Hematopoietic multipotent progenitor cell treated with erythropoietin and hydrocortisone succinate and interleukin-3 and kit ligand, for 4 days (in vitro differentiated cells): ENCODE measurements around the gene PTPN5.
A peak's percentile ranks its signal among the peaks of the same experiment; 100 is the strongest.
"Not testable (repeated sequence)": the region's sequence is repeated elsewhere in the genome, so short reads cannot be mapped to it uniquely, and the experiment has no call there.

ENCODE experiments used
- DNase-seq: peaks from one replicate; pipeline ENCODE4 v3.0.0-alpha.2; 2015

Gene PTPN5

GRCh38 chr11:18706330-18707243 is 85.0 kb downstream of the PTPN5 start:
- DNase-seq: peak; percentile 42

GRCh38 chr11:18705651-18706281 is 85.8 kb downstream of the PTPN5 start:
- DNase-seq: peak; percentile 37

GRCh38 chr11:18704698-18705097 is 86.9 kb downstream of the PTPN5 start:
- DNase-seq: no peak

- DNase-seq: no peak
These were observed 87.5 kb downstream of the PTPN5 start for GRCh38 chr11:18704045-18704645.

DNA sequence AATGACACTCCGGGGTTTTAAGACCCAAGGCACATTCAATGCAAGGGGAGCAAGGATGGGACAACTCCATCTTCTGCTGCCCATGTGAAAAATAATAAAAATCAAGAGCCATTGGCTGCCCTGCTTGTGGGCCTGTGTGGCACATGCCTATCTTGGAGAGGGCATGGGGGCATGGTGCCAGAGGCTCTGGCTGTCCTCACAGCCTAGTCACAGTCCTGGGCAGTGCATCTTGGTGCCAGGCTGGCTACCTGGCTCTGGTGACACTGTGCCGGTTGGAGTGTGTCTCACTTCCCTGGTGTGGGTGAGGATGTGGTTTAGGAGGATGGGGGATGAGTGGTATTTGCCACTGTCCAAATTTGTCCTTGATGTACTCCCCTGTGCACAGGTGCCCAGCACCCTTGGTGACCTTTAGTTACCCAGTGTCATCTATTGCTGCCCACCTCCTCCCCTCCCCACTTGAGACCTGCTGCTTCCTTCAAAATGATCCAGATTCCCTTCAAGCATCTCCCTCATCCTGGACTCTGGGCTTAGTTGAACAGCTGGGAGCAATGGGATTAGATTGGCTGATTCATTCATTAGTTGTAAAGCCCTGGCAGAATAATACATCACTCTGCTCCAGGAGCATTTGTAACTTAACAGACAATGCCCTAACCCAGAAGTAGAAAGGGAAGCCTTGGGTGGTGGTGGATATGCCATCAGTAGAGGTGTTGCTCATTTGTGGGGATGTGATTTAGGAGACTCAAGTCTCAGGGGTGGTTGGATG is 88.4 kb downstream of the PTPN5 start:
- DNase-seq: no peak

DNA sequence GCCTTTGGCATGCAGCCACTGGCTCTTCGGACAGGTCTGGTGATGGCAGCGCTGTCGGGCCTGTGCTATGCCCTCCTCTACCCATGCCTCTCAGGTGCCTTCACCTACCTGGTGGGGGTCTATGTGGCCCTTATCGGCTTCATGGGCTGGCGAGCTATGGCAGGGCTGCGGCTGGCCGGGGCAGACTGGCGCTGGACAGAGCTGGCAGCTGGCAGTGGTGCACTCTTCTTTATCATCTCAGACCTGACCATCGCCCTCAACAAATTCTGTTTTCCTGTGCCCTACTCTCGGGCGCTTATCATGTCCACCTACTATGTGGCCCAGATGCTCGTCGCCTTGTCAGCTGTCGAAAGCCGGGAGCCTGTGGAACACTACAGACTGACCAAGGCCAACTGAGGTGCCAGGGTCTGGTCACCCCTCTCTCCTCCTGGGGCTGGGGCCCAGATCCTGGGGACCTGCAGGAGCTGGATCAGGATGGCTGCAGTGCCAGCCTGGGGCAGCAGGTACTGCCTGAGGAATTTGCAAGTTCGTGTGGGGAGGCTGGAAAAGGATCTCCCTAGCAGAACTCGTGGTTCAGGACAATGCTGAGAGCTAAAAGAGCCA is 89.9 kb downstream of the PTPN5 start:
- no peak for DNase-seq

GRCh38 chr11:18700872-18701271 is 90.7 kb downstream of the PTPN5 start:
- no peak for DNase-seq

DNA sequence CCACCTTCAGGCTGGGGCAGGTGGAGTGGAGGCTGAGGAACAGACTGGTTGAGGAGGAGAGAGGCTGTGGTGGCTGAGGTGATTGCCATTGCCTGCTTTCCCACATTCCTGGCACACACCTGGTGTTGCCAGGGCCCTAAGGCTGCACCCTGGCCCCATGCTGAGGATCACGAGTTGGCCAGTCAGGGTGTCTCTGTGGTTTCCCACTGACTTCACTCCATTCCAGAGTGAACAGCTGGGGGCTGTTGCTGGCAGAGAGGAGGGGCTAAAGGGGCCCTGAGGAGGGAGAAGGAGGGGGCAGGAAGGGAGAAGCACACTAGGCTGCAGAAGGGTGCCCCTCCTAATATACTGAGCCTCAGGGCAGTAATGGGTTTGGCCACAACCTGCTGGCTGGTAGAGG is 91.2 kb downstream of the PTPN5 start:
- no peak for DNase-seq

DNA sequence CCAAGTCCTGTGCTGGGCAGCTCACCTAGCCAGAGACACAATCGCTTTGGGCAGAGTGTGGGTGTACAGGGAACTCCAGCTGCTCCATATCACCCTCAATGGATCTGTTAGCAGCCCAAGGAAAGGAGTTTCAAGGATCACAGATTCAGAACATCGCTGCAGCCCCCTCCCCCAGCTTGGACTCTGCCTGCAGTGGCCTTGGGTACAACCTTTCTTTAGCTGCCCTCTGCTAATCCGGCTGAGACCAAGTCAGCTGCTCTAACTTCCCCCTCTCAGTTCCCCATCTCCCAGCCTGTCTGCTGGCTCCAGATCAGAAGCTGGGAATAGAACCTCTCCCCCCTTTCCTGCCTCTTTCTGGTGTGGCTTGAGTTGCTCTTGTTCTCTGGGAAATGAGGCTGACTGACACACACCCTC is 91.7 kb downstream of the PTPN5 start:
- DNase-seq: no peak

DNA sequence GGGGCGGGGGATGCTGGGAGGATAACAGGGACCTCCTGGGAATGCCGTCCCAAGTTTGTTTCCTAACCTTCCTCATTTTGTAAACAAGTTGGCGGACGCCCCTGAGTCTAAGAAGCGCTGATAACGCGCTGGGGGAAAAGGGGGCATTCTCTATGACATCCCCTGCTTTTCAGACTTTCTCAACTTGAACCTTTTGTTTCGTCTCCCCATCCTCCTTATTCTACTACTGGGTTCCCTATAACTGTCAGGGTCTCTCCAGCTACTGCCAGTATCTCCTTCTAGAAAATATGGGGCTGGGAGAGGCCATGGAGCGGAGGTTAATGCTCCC is 92.4 kb downstream of the PTPN5 start:
- no peak for DNase-seq

- peak; percentile 92 for DNase-seq
These were observed 93.0 kb downstream of the PTPN5 start, which contains the start of gene TMEM86A for GRCh38 chr11:18698341-18699268. TMEM86A (plus strand) TSS chr11:18698779; CDS start chr11:18698887, 108 bp downstream.

DNA sequence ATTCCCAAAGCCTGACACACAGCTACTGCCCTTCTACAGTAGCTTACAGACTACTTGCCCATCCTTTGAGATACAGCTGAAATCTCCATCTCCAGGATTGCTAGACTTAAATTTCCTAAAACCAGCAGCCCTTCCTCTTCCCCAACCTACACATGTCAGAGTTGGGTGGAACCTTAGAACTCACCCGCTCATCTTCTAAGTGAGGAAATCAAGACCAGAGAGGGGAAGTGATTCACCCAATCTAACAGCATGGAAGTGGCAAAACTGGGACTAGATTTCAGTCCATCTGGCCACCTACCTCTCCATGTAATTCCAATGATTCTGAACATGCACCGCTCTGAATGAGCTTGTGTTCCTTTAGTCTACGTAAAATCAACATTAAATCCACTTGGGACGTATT is 94.0 kb downstream of the PTPN5 start:
- no peak for DNase-seq

GRCh38 chr11:18696638-18697225 is 94.9 kb downstream of the PTPN5 start:
- DNase-seq: no peak

DNA sequence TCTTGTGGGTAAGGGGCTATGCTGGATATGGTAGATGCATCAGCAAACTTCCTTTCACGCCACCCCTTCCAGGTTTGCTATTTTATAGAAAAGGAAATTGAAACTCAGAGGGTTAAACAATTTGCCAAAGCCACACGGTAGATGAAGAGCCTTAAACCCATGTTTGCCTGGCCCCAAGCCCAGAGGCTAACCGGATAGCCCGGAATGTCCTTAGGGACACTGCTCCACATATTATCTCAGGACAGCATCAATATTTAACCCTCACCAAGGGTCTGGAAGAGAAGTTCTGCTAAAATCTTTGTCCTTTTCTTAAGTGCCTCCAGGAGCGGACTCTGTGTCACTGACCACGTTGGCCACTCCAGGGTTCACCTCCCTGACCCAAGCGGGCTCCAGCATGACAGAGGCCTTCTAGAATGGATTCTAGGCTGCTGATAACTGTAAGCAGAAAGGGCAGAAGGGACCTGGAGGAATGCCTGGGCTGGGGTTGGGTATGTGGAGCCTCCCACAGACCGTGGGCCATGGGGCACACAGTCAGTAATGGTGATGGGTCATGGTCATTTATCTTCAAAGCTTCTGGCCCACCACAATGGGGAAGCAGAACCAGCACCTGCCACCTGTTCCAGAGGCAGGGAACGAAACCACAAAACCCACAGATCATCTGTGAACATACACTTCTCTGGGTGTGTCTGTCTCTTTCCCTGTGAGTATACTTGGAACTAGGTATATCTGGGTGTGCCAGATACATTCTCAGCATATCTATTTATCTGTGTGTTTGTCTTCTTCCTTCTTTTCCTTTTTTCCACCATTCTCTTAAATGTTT is 98.4 kb downstream of the PTPN5 start:
- DNase-seq: peak; percentile 59

- not testable (repeated sequence) for DNase-seq
These were observed 100.0 kb downstream of the PTPN5 start for GRCh38 chr11:18691467-18692140.

GRCh38 chr11:18684267-18684666 is 107.3 kb downstream of the PTPN5 start:
- DNase-seq: no peak

- DNase-seq: no peak
These were observed 109.1 kb downstream of the PTPN5 start for GRCh38 chr11:18682466-18682865.

GRCh38 chr11:18681949-18682348 is 109.6 kb downstream of the PTPN5 start:
- DNase-seq: not testable (repeated sequence)
